Mesothelial cell of epicardium (in vitro differentiated cells): ENCODE results near the gene KLHL29. TPM values are rescaled to one million over a fixed set of nuclear protein-coding genes. Genes with fewer than 3 reads are reported as not detected.

Experiments
- DNase-seq, 2 experiments: peaks; one replicate each; pipeline ENCODE4 v3.0.0; 2021; ENCODE audit warnings: low spot score in 2 of 2; ENCODE audit not compliant: unreplicated experiment in 2 of 2
- H3K27ac Mint-ChIP-seq: 2 replicates; pipeline ENCODE4 v1.8.0; 2021; ENCODE audit warnings: mixed read lengths
- H3K27me3 Mint-ChIP-seq: 2 replicates; pipeline ENCODE4 v1.8.0; 2021; ENCODE audit warnings: low read depth, mixed read lengths
- H3K36me3 Mint-ChIP-seq: 2 replicates; pipeline ENCODE4 v1.8.0; 2021; ENCODE audit warnings: mixed read lengths
- H3K4me1 Mint-ChIP-seq: 2 replicates; pipeline ENCODE4 v1.8.0; 2021; ENCODE audit warnings: mixed read lengths
- H3K4me3 Mint-ChIP-seq: 2 replicates; pipeline ENCODE4 v1.8.0; 2021; ENCODE audit warnings: mild to moderate bottlenecking, moderate library complexity, mixed read lengths
- H3K9me3 Mint-ChIP-seq: 2 replicates; pipeline ENCODE4 v1.8.0; 2021; ENCODE audit warnings: mixed read lengths
- CTCF ChIP-seq: fragments of 200-600 bp; sonication (generic); IDR thresholded peaks from one replicate; pipeline ENCODE4 v1.5.0; 2021; ENCODE audit warnings: antibody characterized with exemption; ENCODE audit not compliant: unreplicated experiment
- total RNA-seq: library from RNA; stranded (reverse); gene quantifications from 3 replicates; pipeline ENCODE4 v1.2.1, GENCODE V29; 2021

KLHL29 gene
- total RNA-seq, 1 donor from 2014 or later: 28.3 TPM

- no peak for TF ChIP-seq CTCF
- no peak for DNase-seq
- H3K27me3 Mint-ChIP-seq: no peaks in the 10 kb centered on the region
- H3K27ac Mint-ChIP-seq: no peak overlapping the region
- peaks cover 13% of the 10 kb centered on the region for H3K4me1 Mint-ChIP-seq
- H3K36me3 Mint-ChIP-seq: peaks cover 5% of the 10 kb centered on the region
- no peak overlapping the region for H3K4me3 Mint-ChIP-seq
- H3K9me3 Mint-ChIP-seq: no peaks in the 10 kb centered on the region
Measured at GRCh38 chr2:23657371-23657770, 272.4 kb downstream of the KLHL29 start.

- DNase-seq: no peak
- H3K27ac Mint-ChIP-seq: no peak overlapping the region
- no peak for TF ChIP-seq CTCF
- peaks cover 5% of the 10 kb centered on the region for H3K36me3 Mint-ChIP-seq
- H3K4me3 Mint-ChIP-seq: no peak overlapping the region
- peaks cover 13% of the 10 kb centered on the region for H3K4me1 Mint-ChIP-seq
- no peaks in the 10 kb centered on the region for H3K9me3 Mint-ChIP-seq
- H3K27me3 Mint-ChIP-seq: no peaks in the 10 kb centered on the region
Measured at GRCh38 chr2:23657934-23658333, 273.0 kb downstream of the KLHL29 start.

GRCh38 chr2:23658466-23658942, 273.5 kb downstream of the KLHL29 start:
- peaks cover 5% of the 10 kb centered on the region for H3K36me3 Mint-ChIP-seq
- no peaks in the 10 kb centered on the region for H3K27me3 Mint-ChIP-seq
- peaks cover 13% of the 10 kb centered on the region for H3K4me1 Mint-ChIP-seq
- no peak for TF ChIP-seq CTCF
- no peak overlapping the region for H3K27ac Mint-ChIP-seq
- H3K4me3 Mint-ChIP-seq: no peak overlapping the region
- no peak for DNase-seq
- H3K9me3 Mint-ChIP-seq: no peaks in the 10 kb centered on the region

- Mint-ChIP-seq H3K27ac (no peak overlapping the region), H3K27me3 (no peaks in the 10 kb centered on the region), H3K4me3 (no peak overlapping the region), H3K4me1 (peaks cover 13% of the 10 kb centered on the region), H3K36me3 (peaks cover 5% of the 10 kb centered on the region), H3K9me3 (no peaks in the 10 kb centered on the region)
- no peak for DNase-seq
- no peak for TF ChIP-seq CTCF
Measured at GRCh38 chr2:23659328-23659727, 274.3 kb downstream of the KLHL29 start.

- Mint-ChIP-seq H3K36me3 (peaks cover 5% of the 10 kb centered on the region), H3K4me3 (no peak overlapping the region), H3K27me3 (no peaks in the 10 kb centered on the region), H3K27ac (no peak overlapping the region), H3K4me1 (peaks cover 13% of the 10 kb centered on the region), H3K9me3 (no peaks in the 10 kb centered on the region)
- DNase-seq: no peak
- no peak for TF ChIP-seq CTCF
Measured at GRCh38 chr2:23659773-23660172, 274.8 kb downstream of the KLHL29 start.

- peaks cover 5% of the 10 kb centered on the region for H3K36me3 Mint-ChIP-seq
- TF ChIP-seq CTCF: no peak
- no peak for DNase-seq
- H3K4me1 Mint-ChIP-seq: peaks cover 13% of the 10 kb centered on the region
- no peaks in the 10 kb centered on the region for H3K27me3 Mint-ChIP-seq
- H3K4me3 Mint-ChIP-seq: no peak overlapping the region
- H3K9me3 Mint-ChIP-seq: no peaks in the 10 kb centered on the region
- no peak overlapping the region for H3K27ac Mint-ChIP-seq
Measured at GRCh38 chr2:23660237-23660636, 275.3 kb downstream of the KLHL29 start.
